Uterine smooth muscle cell (primary cell): Measurements from ENCODE around the gene FAM72A. TPM values are rescaled to one million over a fixed set of nuclear protein-coding genes. Genes with fewer than 3 reads are reported as not detected.

Experiments
- total RNA-seq: library from RNA; depleted of rRNA; stranded (reverse); fragments of >200 nt; gene quantifications from 2 replicates; pipeline ENCODE4 v1.2.3, GENCODE V29; 2014

Gene FAM72A
- 3.0 and 5.5 TPM in 2 replicates for total RNA-seq

DNA sequence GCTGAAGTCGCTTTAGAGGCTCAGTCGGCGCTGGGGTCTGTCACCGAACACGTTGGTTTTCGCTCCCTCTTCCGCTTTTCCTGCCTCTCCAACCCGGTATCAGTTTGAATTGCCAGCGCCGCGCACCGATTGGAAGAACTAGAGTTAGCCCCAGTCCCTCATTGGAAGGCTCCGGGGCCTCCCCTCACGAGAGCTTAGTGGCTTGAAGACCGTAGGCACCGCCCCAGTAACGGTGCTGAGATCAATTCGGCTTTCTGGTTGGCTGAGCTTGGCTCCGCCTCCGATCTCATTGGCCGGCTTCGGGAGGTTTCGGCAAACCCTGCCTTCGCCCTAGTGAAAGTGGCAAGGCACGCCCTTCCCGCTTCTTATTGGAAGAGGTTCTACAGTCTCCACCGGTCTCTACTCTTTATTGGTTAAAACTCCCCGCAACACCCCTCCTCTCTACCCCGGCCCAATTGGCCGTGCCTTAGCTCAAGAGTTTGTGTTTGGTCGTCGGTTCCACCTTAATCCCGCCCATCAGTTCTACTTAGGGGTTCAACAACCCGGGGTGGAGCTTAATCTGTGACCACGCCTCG lies at the start of gene FAM72A:
FAM72A (minus strand) TSS at position 51 of the 575 bp plus-strand sequence. CDS start 814 bp downstream, outside the sequence.

DNA sequence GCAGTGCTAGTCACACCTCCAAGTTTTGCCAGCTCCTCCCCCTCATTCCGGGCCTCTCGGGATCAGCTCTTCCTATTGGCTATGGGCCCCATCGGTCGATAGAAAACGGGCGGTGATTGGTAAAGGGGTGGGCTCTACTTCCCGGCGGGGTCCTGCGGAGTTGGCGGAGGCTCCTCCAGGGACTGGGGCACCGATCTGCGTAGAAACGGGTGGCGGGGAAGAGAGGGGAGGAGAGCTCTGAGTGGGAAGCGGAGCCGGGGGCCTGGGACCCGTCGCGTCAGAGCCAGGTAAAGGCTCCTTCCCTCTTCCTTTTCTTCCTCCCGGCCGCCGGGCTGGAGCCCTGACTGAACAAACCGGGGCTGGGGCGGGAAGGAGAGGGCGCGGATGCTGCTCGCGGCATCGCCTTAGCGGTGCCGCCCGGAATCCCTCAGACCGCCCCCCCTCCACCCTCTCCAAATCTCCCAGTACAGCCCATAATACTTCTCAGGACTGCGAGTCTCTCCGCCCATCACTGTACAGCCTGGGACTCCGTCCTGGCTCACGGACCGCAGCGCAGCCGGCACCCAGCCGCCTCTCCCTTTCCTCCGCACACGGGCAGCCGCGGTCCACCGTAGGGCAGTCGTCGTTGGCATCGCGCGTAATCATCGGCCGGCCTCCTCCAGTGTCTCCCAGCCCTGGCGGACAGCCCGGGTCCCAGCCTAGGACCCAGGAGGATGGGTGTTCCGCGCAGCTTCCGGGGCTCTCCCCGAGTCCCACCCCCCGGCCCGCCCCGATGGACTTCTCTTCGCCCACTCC lies 922 bp upstream of the FAM72A start, which contains the start of gene SRGAP2:
SRGAP2 (plus strand) TSS at position 178 of the 795 bp plus-strand sequence. CDS start 2,430 bp downstream, outside the sequence.

Other genes starting within 250 kb of the FAM72A start
- gene RAB7B, start 199.4 kb downstream of the FAM72A start, total RNA-seq, result 4.6 and 6.3 TPM in 2 replicates
- gene CTSE, start 178.9 kb downstream of the FAM72A start, total RNA-seq, result not detected in 2 replicates
- gene RHEX, start 149.7 kb downstream of the FAM72A start, total RNA-seq, result not detected in 2 replicates
- not detected in 2 replicates for gene AVPR1B, start 85.5 kb downstream of the FAM72A start, total RNA-seq
- 51.0 and 65.4 TPM in 2 replicates for gene SRGAP2, start 702 bp upstream of the FAM72A start, total RNA-seq